Mesenchymal stem cell (in vitro differentiated cells and primary cell): ENCODE measurements around the gene NPAS2.

Experiments used
- DNase-seq: peaks from one replicate; pipeline ENCODE4 v3.0.0-alpha.2; 2013
- H2AFZ ChIP-seq: one replicate; pipeline ENCODE4 v1.6.1; 2013; ENCODE audit warnings: low read depth, mild to moderate bottlenecking, control low read depth, inconsistent platforms, low read length, moderate library complexity
- H2AK5ac ChIP-seq: 2 replicates; pipeline ENCODE4 v1.6.1; 2013; ENCODE audit warnings: low read length, moderate library complexity, mild to moderate bottlenecking, inconsistent platforms; ENCODE audit not compliant: severe bottlenecking
- H2BK120ac ChIP-seq: one replicate; pipeline ENCODE4 v1.6.1; 2013; ENCODE audit warnings: low read depth, mild to moderate bottlenecking, inconsistent platforms, low read length, moderate library complexity
- H2BK12ac ChIP-seq, 2 experiments: one replicate each; pipeline ENCODE4 v1.6.1; 2013; ENCODE audit warnings: inconsistent platforms in 2 of 2, low read length in 2 of 2, mild to moderate bottlenecking in 2 of 2, moderate library complexity in 2 of 2, control low read depth in 1 of 2
- H2BK15ac ChIP-seq: one replicate; pipeline ENCODE4 v1.6.1; 2013; ENCODE audit warnings: mild to moderate bottlenecking, low read depth, inconsistent platforms; ENCODE audit not compliant: poor library complexity, severe bottlenecking
- H2BK5ac ChIP-seq: 2 replicates; pipeline ENCODE4 v1.6.1; 2013; ENCODE audit warnings: low read depth, mild to moderate bottlenecking, low read length, control low read depth, inconsistent platforms; ENCODE audit not compliant: poor library complexity, severe bottlenecking
- H3K14ac ChIP-seq, 2 experiments: one replicate each; pipeline ENCODE4 v1.6.1; 2013; ENCODE audit warnings: inconsistent platforms in 2 of 2, low read length in 2 of 2, control low read depth in 1 of 2, mild to moderate bottlenecking in 1 of 2, moderate library complexity in 1 of 2
- H3K18ac ChIP-seq, 2 experiments: one replicate each; pipeline ENCODE4 v1.6.1; 2013; ENCODE audit warnings: inconsistent platforms in 2 of 2, low read length in 2 of 2, control low read depth in 1 of 2, low read depth in 1 of 2, mild to moderate bottlenecking in 1 of 2
- H3K23ac ChIP-seq, 2 experiments: one replicate each; pipeline ENCODE4 v1.6.1; 2013; ENCODE audit warnings: inconsistent platforms in 2 of 2, low read length in 2 of 2, mild to moderate bottlenecking in 2 of 2, moderate library complexity in 2 of 2, control low read depth in 1 of 2
- H3K27ac ChIP-seq: 2 replicates; pipeline ENCODE4 v1.5.1; 2013; ENCODE audit warnings: mild to moderate bottlenecking, moderate library complexity, low read length, control low read depth, inconsistent platforms; ENCODE audit not compliant: poor library complexity, severe bottlenecking
- H3K27me3 ChIP-seq, 2 experiments: 2 replicates each; pipeline versions ENCODE4 v1.6.1 to v1.7.0; 2013; ENCODE audit warnings: low read length in 2 of 2, mild to moderate bottlenecking in 2 of 2, moderate library complexity in 2 of 2, control low read depth in 1 of 2, inconsistent platforms in 1 of 2; ENCODE audit not compliant: control insufficient read depth in 1 of 2, insufficient read depth in 1 of 2
- H3K36me3 ChIP-seq, 2 experiments: 2 replicates each; pipeline versions ENCODE4 v1.6.1 to v1.7.0; 2013; ENCODE audit warnings: low read length in 2 of 2, control low read depth in 1 of 2, inconsistent platforms in 1 of 2, low read depth in 1 of 2, mild to moderate bottlenecking in 1 of 2; ENCODE audit not compliant: insufficient read depth in 2 of 2, control insufficient read depth in 1 of 2
- H3K4ac ChIP-seq, 2 experiments: one replicate each; pipeline ENCODE4 v1.6.1; 2013; ENCODE audit warnings: inconsistent platforms in 2 of 2, low read length in 2 of 2, mild to moderate bottlenecking in 2 of 2, moderate library complexity in 2 of 2, control low read depth in 1 of 2, low read depth in 1 of 2
- H3K4me1 ChIP-seq: 2 replicates; pipeline ENCODE4 v1.6.1; 2013; ENCODE audit warnings: low read depth, low read length, control low read depth; ENCODE audit not compliant: control insufficient read depth, insufficient read depth
- H3K4me2 ChIP-seq: 2 replicates; pipeline ENCODE4 v1.6.1; 2013; ENCODE audit warnings: low read length, mild to moderate bottlenecking, inconsistent platforms; ENCODE audit not compliant: poor library complexity, severe bottlenecking
- H3K4me3 ChIP-seq, 2 experiments: 2 replicates each; pipeline versions ENCODE4 v1.5.1 to v1.7.0; 2013; ENCODE audit warnings: low read length in 2 of 2, mild to moderate bottlenecking in 2 of 2, control low read depth in 1 of 2, low read depth in 1 of 2; ENCODE audit not compliant: insufficient read depth in 1 of 2
- H3K79me1 ChIP-seq: replicated peaks from 2 replicates; pipeline ENCODE4 v1.6.1; 2013; ENCODE audit warnings: mild to moderate bottlenecking, control low read depth, low read length, inconsistent platforms; ENCODE audit not compliant: poor library complexity, severe bottlenecking
- H3K9ac ChIP-seq: 2 replicates; pipeline ENCODE4 v1.7.0; 2013; ENCODE audit warnings: mild to moderate bottlenecking, low read length, moderate library complexity
- H3K9me3 ChIP-seq: 2 replicates; pipeline ENCODE4 v1.7.0; 2013; ENCODE audit warnings: mild to moderate bottlenecking, low read length; ENCODE audit not compliant: control insufficient read depth
- H4K8ac ChIP-seq: one replicate; pipeline ENCODE4 v1.6.1; 2013; ENCODE audit warnings: inconsistent platforms, mild to moderate bottlenecking, low read length, moderate library complexity
- H4K91ac ChIP-seq: one replicate; pipeline ENCODE4 v1.6.1; 2013; ENCODE audit warnings: mild to moderate bottlenecking, low read length, inconsistent platforms
- WGBS: methylation state at CpG from one replicate; pipeline ENCODE4 v1.1.7; 2013; ENCODE audit warnings: mixed read lengths; 5-methylcytosine and 5-hydroxymethylcytosine counted together

NPAS2 gene

DNA sequence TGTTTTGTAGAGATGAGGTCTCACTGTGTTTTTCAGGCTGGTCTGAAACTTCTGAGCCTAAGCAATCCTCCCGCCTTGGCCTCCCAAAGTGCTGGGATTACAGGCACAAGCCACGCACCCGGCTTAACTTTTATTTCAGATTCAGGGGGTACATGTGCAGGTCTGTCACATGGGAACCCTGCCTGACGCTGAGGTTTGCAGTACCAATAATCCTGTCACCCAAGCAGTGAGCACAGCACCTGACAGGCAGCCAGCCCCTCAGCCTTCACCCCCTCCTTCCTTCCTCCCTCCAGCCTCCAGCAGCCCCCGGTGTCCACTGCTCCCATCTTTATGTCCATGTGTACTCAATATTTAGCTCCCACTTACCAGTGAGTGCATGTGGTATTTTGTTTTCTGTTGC is 136.1 kb downstream of the NPAS2 start:
- Histone ChIP-seq H2BK12ac (no peak overlapping the region), H3K4me2 (no peak overlapping the region), H3K18ac (no peak overlapping the region), H2AFZ (no peak overlapping the region), H3K9ac (no peak overlapping the region), H3K4me1 (peaks cover 2% of the 10 kb centered on the region), H4K8ac (no peak overlapping the region), H3K4me3 (no peak overlapping the region), H3K27me3 (peaks cover 2 to 3% of the 10 kb centered on the region in 2 experiments), H3K36me3 (no peaks in the 10 kb centered on the region), H3K14ac (no peak overlapping the region), H3K27ac (no peak overlapping the region), H2BK120ac (no peak overlapping the region), H4K91ac (no peak overlapping the region), H2BK5ac (no peak overlapping the region), H3K79me1 (no peaks in the 10 kb centered on the region), H2BK15ac (no peak overlapping the region), H3K4ac (no peak overlapping the region), H2AK5ac (no peak overlapping the region), H3K23ac (no peak overlapping the region), H3K9me3 (no peaks in the 10 kb centered on the region)
- WGBS: 98% methylated on average over 4 of the region's 5 CpGs
- DNase-seq: no peak

DNA sequence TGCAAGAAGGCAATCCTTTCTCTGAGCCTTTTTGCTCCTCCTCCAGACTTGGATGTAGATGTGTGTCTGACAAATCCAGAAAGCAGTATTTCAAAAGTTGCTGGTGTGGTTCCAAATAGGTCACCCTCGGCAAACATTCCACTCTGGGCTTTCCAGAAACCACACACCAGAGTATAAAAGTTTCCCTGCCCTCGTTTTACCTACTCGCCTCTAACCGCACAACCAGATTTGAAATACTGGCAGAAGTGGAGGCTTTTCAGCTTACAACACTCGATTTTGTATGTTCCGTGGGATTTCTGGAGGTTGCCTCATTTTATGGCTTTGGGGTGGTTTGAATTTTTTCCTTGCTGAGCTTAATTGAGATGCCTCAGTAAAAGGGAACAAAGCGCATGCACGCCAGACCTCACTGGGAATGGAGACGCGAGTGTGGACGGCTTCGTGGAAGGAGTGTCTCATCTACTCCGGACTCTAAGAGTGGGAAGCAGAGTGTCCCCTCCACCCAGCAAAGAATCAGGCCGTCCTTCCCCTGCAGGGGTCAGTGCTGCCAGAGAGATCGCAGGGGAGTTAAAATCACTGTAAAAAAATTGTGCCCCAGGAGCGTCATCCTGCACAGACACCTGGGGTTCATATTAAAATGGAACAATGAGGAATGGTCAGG is 138.2 kb downstream of the NPAS2 start:
- WGBS: 89% methylated on average over 16 of the region's 16 CpGs
- Histone ChIP-seq H3K4me3 (peak overlapping the region in 1 of 2 experiments; percentile 63), H3K9me3 (no peaks in the 10 kb centered on the region), H3K9ac (peak overlapping the region; percentile 55), H4K91ac (no peak overlapping the region), H2BK5ac (no peak overlapping the region), H2BK120ac (no peak overlapping the region), H2AFZ (no peak overlapping the region), H2BK12ac (no peak overlapping the region), H3K27me3 (peaks cover 2 to 3% of the 10 kb centered on the region in 2 experiments), H3K4me1 (peaks cover 2% of the 10 kb centered on the region), H4K8ac (no peak overlapping the region), H2AK5ac (no peak overlapping the region), H3K79me1 (no peaks in the 10 kb centered on the region), H3K23ac (no peak overlapping the region), H3K18ac (no peak overlapping the region), H3K4me2 (no peak overlapping the region), H3K27ac (no peak overlapping the region), H3K4ac (no peak overlapping the region), H3K14ac (no peak overlapping the region), H2BK15ac (no peak overlapping the region), H3K36me3 (no peaks in the 10 kb centered on the region)
- peak; percentile 32 for DNase-seq

DNA sequence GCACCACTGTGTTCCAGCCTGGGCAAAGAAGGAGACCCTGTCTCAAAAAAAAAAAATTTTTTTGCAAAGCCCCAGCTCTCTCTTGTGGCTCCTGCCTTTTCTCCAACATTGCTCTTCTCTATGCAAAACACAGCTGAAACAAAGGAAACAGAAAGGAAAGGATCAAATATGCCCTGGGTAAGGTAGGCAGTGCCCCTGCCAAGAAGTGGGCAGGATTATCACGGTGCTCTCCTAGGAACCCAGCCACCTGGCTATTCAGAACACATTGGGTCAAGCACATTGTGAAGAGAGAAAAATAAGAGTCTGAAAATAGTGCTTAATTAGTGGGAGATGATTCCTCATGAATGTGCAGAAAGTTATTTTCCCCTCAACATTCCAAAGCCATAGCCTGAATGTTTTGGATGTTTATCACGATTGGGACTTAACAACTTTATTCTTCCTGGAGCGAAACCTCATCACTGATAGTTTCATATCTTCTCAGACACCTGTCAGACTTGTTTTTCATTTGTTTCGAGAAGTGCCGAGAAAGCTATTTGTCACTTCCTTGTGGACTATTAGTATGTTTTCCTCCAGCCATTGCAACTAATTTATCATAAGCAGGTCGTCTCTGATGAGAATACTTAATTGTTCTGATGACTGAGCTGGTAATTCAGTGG is 139.4 kb downstream of the NPAS2 start:
- H4K8ac ChIP-seq: no peak overlapping the region
- H3K18ac ChIP-seq: no peak overlapping the region
- H3K14ac ChIP-seq: no peak overlapping the region
- no peak overlapping the region for H2AFZ ChIP-seq
- no peak overlapping the region for H2BK5ac ChIP-seq
- no peak overlapping the region for H2BK12ac ChIP-seq
- DNase-seq: no peak
- peaks cover 2 to 3% of the 10 kb centered on the region in 2 experiments for H3K27me3 ChIP-seq
- no peak overlapping the region for H3K4me3 ChIP-seq
- no peak overlapping the region for H3K9ac ChIP-seq
- H2BK15ac ChIP-seq: no peak overlapping the region
- H3K23ac ChIP-seq: no peak overlapping the region
- no peak overlapping the region for H2BK120ac ChIP-seq
- H3K4ac ChIP-seq: no peak overlapping the region
- H3K36me3 ChIP-seq: no peaks in the 10 kb centered on the region
- H4K91ac ChIP-seq: no peak overlapping the region
- H3K4me1 ChIP-seq: peaks cover 2% of the 10 kb centered on the region
- no peaks in the 10 kb centered on the region for H3K9me3 ChIP-seq
- H3K4me2 ChIP-seq: no peak overlapping the region
- H3K27ac ChIP-seq: no peak overlapping the region
- no peaks in the 10 kb centered on the region for H3K79me1 ChIP-seq
- WGBS: 49% methylated on average over 5 of the region's 6 CpGs
- H2AK5ac ChIP-seq: no peak overlapping the region

DNA sequence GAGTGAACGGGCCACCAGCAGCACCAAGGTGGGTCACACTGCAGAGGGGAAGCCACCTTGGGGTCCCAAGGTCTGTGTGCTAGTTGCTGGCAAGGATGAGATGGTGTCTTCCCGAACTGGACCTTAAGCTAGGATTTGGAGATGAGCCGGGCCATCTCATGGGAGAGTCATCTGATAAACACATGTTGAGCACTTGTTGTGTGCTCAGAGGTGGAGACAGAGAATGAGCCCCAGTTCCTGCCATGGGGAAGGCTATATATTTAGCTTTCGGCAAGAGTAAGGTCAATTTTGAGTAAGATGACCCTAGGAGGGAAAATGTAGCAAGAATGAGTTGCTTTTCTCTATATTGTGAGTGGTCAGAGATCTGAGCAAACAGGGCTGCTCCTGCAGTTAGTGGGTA is 140.7 kb downstream of the NPAS2 start:
- peaks cover 2 to 3% of the 10 kb centered on the region in 2 experiments for H3K27me3 ChIP-seq

More for the DNA sequence above, 140.7 kb downstream of the NPAS2 start:
- DNase-seq: no peak
- peaks cover 2% of the 10 kb centered on the region for H3K4me1 ChIP-seq
- H3K4me3 ChIP-seq: no peak overlapping the region
- H3K4ac ChIP-seq: no peak overlapping the region
- H3K79me1 ChIP-seq: no peaks in the 10 kb centered on the region
- 98% methylated on average over 4 of the region's 4 CpGs for WGBS
- H3K23ac ChIP-seq: no peak overlapping the region
- no peaks in the 10 kb centered on the region for H3K9me3 ChIP-seq
- H4K91ac ChIP-seq: peak overlapping the region; percentile 74
- H3K27ac ChIP-seq: no peak overlapping the region
- H2BK5ac ChIP-seq: no peak overlapping the region
- no peak overlapping the region for H3K4me2 ChIP-seq
- no peak overlapping the region for H2AFZ ChIP-seq
- no peak overlapping the region for H2BK120ac ChIP-seq
- no peaks in the 10 kb centered on the region for H3K36me3 ChIP-seq
- H2AK5ac ChIP-seq: no peak overlapping the region
- no peak overlapping the region for H2BK15ac ChIP-seq
- H2BK12ac ChIP-seq: peak overlapping the region in 1 of 2 experiments; percentile 29
- no peak overlapping the region for H4K8ac ChIP-seq
- peak overlapping the region in 1 of 2 experiments; percentile 66 for H3K14ac ChIP-seq
- H3K18ac ChIP-seq: no peak overlapping the region
- H3K9ac ChIP-seq: no peak overlapping the region
